Chondrocyte (in vitro differentiated cells): ENCODE results near the gene CCT5. TPM values are rescaled to one million over a fixed set of nuclear protein-coding genes. Genes with fewer than 3 reads are reported as not detected.

ENCODE experiments used
- DNase-seq: peaks from one replicate; pipeline ENCODE4 v3.0.0; 2021; ENCODE audit warnings: mixed read lengths, low spot score
- H3K27ac Mint-ChIP-seq: one replicate; pipeline ENCODE4 v1.8.0; 2021; ENCODE audit warnings: mild to moderate bottlenecking, moderate library complexity, mixed read lengths; ENCODE audit not compliant: unreplicated experiment
- H3K27me3 Mint-ChIP-seq: 2 replicates; pipeline ENCODE4 v1.8.0; 2021; ENCODE audit warnings: low read depth, mixed read lengths
- H3K36me3 Mint-ChIP-seq: 2 replicates; pipeline ENCODE4 v1.8.0; 2021; ENCODE audit warnings: low read depth, mixed read lengths
- H3K4me1 Mint-ChIP-seq: 2 replicates; pipeline ENCODE4 v1.8.0; 2021; ENCODE audit warnings: low read depth, mild to moderate bottlenecking, mixed read lengths
- H3K4me3 Mint-ChIP-seq: one replicate; pipeline ENCODE4 v1.8.0; 2021; ENCODE audit warnings: mild to moderate bottlenecking, moderate library complexity, mixed read lengths; ENCODE audit not compliant: unreplicated experiment
- H3K9me3 Mint-ChIP-seq: 2 replicates; pipeline ENCODE4 v1.8.0; 2021; ENCODE audit warnings: low read depth, mixed read lengths
- CTCF ChIP-seq: fragments of 200-600 bp; sonication (generic); IDR thresholded peaks from 2 replicates; pipeline ENCODE4 v1.5.0; 2021; ENCODE audit warnings: antibody characterized with exemption, mild to moderate bottlenecking, moderate library complexity
- total RNA-seq: library from RNA; stranded (reverse); gene quantifications from 3 replicates; pipeline ENCODE4 v1.2.1, GENCODE V29; 2021

The CCT5 gene
- total RNA-seq, 1 donor from 2014 or later: 161 TPM

DNA sequence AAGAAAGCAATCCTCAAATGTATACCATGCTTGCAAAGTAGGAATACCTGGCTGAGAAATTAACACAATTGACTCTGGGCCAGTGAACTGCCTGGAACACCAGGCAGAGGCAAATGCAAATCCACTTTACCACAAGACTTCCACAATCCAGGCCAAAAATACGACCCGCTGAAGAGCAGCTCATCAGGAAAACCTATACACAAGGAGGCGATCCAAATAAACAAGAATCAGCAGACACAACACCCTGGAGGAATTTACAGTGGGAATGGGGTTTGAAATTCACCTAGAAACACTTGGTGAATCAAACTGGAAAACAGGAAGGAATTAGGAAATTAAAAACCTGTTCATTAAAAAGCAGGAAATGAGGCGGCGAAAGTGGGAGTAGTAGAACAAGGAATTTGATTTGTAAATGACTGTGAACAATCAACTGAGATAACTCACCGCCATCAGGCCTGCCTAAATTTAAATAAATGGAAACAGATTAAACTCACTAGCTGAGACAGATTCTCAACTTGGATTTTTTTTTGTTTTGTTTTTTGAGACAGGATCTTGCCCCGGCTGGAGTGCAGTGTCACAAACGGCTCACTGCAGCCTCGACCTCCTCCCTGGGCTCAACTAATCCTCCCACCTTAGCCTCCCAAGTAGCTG lies 41.7 kb downstream of the CCT5 start:
- H3K4me3 Mint-ChIP-seq: no peak overlapping the region
- H3K27me3 Mint-ChIP-seq: no peaks in the 10 kb centered on the region
- no peak overlapping the region for H3K27ac Mint-ChIP-seq
- no peak for TF ChIP-seq CTCF
- peaks cover 3% of the 10 kb centered on the region for H3K9me3 Mint-ChIP-seq
- H3K4me1 Mint-ChIP-seq: no peaks in the 10 kb centered on the region
- H3K36me3 Mint-ChIP-seq: peaks cover 15% of the 10 kb centered on the region
- no peak for DNase-seq

GRCh38 chr5:10293907-10294662 lies 44.0 kb downstream of the CCT5 start:
- TF ChIP-seq CTCF: no peak
- no peaks in the 10 kb centered on the region for H3K4me1 Mint-ChIP-seq
- peaks cover 13% of the 10 kb centered on the region for H3K36me3 Mint-ChIP-seq
- H3K27ac Mint-ChIP-seq: no peak overlapping the region
- no peak for DNase-seq
- H3K27me3 Mint-ChIP-seq: no peaks in the 10 kb centered on the region
- no peak overlapping the region for H3K4me3 Mint-ChIP-seq
- peaks cover 3% of the 10 kb centered on the region for H3K9me3 Mint-ChIP-seq

GRCh38 chr5:10295619-10296326 lies 45.7 kb downstream of the CCT5 start:
- TF ChIP-seq CTCF: no peak
- Mint-ChIP-seq H3K9me3 (peaks cover 7% of the 10 kb centered on the region), H3K36me3 (peaks cover 21% of the 10 kb centered on the region), H3K4me3 (no peak overlapping the region), H3K27me3 (no peaks in the 10 kb centered on the region), H3K4me1 (no peaks in the 10 kb centered on the region), H3K27ac (no peak overlapping the region)
- DNase-seq: no peak

DNA sequence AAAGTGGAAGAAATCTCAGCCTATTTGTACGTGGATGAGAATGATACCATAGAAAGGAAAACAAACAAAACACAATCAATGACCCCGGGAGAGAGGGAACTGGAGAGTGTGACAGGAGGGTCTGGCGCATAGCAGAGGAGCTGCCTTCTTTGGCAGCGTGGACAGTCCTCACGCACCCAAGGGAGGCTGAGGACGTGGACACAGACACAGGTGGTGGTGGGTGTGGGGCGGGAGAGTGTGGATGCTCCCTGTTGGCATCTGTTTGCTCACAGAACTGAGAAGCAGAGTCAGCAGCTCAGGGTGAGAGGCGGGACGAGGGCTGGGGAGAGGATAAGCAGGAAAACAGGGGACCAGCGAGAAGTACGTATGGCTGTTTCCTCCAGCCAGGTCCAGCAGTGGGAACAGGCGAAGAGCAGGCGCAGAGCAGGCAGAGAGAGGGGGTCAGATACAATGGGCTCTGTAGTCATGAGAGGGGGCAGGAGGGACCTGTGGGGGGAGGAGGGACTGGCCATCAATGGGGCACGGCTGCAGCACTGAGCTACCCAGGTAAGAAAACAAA lies 47.6 kb downstream of the CCT5 start:
- H3K4me3 Mint-ChIP-seq: no peak overlapping the region
- no peak for TF ChIP-seq CTCF
- peaks cover 18% of the 10 kb centered on the region for H3K36me3 Mint-ChIP-seq
- H3K9me3 Mint-ChIP-seq: peaks cover 7% of the 10 kb centered on the region
- H3K27me3 Mint-ChIP-seq: no peaks in the 10 kb centered on the region
- no peak for DNase-seq
- H3K4me1 Mint-ChIP-seq: peaks cover 10% of the 10 kb centered on the region
- H3K27ac Mint-ChIP-seq: no peak overlapping the region

- no peak for TF ChIP-seq CTCF
- Mint-ChIP-seq H3K4me1 (peaks cover 17% of the 10 kb centered on the region), H3K9me3 (peaks cover 3% of the 10 kb centered on the region), H3K4me3 (no peak overlapping the region), H3K27me3 (no peaks in the 10 kb centered on the region), H3K36me3 (peaks cover 11% of the 10 kb centered on the region), H3K27ac (no peak overlapping the region)
- DNase-seq: no peak
Observed at GRCh38 chr5:10300246-10300645, 50.2 kb downstream of the CCT5 start.
